GM21576 (cell line): ENCODE results near the gene RIMBP2.

Source experiments
- ATAC-seq: cut with Tn5 transposase; IDR thresholded peaks from one replicate; pipeline ENCODE4 v1.9.1; 2021; ENCODE audit warnings: mild to moderate bottlenecking, moderate library complexity; ENCODE audit not compliant: unreplicated experiment

Gene RIMBP2

DNA sequence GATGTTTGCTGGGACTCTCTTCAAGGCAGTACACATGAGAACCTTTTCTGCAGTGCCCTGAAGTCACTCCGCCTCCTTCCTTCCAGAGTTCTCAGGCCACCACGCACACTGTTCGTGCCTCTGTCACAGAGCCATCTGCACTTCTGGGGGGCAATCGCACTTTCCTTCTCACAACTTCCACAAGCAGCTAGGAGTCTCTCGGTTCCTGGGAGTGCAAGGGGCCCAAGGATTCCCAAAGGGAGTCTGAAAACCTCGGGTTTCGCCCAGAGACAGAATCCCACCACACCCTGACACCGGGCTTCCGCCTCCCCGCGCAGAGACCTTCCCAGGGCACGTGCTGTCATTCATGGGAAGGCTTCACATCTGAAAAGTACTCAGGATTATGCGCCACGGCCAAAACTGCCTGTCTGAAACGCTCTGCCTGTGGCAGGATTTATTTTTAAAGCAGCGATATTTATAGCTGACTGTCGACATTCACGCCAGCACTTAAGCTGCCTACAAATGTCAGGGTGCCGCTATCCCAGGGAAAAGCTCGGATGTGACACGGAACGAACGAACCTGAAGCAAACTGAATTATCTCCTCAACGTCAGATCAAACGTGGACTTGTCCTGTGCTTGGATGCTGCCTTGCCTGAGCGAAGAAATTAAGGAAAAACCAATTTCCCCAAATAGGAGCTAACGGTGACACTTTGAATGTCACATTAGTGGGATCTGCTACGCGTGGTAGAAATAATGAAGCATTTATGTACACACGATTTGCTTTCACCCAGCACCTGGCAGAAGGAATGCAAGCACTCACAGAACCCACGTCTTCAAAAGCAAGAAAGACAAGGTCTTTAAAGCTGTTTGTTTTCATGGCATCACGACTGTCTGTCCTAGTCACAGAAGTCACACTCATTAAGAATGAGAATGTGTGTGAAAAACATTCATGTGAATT lies 224.4 kb downstream of the RIMBP2 start:
- ATAC-seq = no peak

DNA sequence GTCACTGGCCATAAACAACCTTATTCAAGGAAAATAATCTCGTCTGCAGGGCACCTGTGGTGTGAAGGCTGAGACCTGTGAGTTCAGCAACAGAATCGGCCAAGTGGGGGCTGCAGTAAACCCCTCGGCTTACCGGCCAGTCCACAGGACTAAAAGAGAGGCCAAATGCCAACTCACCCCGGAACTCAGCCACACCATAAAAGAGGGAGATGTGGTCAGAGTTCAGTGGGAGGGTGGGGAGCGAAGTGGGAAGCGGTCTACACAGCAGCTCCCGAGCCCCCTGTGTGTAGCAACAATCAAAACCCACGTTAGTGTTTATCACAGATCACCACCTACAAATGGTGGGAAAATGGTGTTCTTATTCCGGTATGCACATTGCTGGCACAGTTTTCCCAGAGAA lies 225.4 kb downstream of the RIMBP2 start:
- ATAC-seq = no peak

DNA sequence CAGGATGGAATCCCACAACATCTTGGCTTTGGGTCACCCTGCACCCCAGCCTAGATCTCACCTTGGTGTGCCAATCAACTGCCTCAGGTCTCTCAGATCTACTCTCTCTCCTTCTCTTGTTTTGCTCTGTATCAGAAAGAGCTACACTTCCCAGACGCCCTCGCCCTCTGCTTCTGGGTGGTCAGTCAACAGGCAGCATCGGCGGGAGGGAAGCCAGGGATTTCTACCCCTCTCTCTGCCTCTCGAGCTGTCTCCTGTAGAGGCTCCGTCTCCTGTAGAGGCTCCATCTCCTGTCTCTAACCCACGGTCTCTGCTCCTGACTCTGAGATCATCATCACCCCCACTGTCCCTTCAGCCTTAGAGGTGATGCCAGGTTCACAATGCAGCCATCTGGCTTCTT lies 226.8 kb downstream of the RIMBP2 start:
- no peak for ATAC-seq

DNA sequence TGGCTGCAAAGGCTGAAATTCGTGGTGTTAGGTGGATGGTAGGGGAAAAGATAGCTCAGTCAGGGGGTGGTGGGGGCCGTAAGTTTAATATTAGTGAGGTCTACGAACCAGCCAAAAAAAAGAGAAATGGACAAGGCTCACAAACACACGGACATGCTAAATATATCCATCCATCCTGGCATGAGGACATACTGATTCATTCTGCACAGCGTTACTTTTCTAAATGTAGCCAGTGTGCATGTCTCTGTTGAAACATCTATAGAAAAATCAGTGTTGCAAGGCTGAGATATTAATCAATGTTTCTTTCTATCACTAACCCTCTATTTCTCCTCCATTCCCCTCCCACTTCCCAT lies 227.8 kb downstream of the RIMBP2 start:
- no peak for ATAC-seq

DNA sequence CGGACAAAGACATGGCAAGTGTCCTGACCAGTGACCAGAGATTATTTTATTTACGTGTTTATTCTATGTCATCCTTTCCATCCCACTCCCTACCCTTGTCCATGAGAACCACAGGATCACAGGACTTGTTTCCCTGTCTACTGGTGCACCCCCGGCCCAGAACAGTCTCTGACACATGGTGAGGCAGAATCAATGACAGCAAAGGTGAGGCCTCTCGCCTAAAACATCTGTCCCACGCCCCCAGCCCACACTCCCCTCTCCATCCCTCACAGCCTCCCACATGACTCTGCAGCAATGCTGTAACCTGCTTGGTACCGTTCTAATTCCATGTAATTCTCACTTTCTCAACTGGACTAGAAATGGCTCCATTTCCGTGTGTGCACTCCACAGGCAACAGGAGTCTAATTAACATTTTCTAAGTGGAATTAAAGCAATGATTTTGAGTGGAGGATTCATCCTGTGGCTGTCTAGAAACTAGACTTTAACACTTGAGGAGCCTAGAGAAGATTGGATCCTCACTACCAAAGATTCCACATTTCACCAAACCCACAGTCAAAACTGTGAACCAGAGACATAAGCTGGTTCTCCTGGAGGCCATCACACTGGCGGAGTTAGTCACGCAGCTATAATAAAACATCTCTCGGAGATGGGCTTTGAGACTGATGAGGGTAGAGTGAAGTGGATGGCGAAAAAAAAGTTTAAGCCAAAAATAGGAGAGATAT lies 228.3 kb downstream of the RIMBP2 start:
- ATAC-seq = no peak

DNA sequence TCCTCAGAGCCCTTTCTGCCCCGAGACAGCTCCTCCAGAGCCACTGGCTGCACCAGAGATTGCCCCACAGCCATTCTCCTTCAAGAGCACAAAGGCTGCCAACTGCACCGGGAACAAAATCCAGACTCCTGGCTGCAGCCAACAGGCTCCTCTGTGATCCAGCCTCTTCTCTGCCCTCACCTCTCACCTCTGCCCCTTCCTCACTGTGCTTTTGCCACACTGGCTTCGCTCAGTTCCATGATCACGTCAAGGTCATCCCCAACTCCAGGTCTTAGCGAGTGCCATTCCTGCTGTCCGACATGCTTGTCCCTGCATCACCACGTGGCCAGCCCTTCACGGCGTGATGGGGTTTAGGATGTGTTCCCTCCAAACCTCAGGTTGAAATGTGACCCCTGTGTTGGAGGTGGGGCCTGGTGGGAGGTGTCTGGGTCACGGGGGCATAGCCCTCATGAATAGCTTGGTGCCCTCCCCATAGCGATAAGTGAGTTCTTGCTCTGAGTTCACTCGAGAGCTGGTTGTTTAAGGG lies 229.1 kb downstream of the RIMBP2 start:
- no peak for ATAC-seq

DNA sequence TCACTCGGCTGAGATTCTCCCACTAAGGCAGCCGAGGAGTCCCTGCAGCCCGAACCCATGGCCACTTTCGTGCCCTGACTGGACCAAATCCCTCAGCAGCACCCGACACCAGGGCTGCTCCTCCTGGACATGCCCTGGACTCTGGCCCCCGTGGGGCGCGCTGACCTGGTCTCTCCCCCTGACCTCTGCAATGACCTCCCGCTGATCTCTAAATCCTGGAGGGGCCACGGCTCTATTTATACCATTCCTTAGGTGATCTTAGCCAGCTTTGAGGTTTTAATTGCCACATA lies 230.0 kb downstream of the RIMBP2 start:
- ATAC-seq = no peak

DNA sequence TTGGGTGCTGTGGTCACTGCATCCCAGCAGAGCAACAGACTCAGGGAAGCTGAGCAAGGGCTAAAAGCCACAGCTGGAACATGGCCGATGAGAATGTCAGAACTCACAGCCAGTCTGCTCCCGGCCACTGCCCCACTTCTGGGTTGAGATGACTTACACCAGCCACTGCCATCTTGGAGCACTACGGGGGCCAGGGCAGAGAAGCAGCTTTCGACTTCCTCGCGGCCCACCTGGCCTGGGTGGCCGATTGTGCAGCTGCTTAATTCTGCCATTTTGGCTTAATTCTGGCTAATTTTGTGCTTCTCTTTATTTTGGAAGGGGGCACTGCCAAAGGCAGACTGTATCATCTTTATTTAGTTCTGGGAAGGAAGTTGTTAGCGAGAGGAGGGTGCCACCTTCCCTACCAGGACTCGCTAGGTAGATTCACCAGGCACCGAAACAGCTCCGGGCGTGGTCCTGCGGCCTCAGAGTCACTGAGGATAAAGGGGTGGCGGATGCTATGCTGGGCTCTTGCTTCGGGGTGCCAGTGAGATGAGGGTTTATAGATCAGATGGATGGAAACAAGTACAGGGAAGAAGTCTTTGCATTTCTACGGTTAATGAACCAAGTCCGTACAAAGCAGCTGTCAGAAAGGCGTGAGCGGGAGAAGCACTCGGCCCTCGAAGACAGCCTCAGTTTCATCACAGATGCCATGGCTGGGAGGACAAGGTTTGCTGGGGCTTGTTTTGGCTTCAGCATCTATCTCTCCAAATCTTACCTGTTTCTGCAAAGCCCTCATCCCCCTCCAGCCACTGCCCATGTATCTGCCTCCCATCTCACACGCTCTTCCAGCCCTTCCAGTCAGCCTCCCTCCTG lies 230.6 kb downstream of the RIMBP2 start:
- ATAC-seq = no peak

DNA sequence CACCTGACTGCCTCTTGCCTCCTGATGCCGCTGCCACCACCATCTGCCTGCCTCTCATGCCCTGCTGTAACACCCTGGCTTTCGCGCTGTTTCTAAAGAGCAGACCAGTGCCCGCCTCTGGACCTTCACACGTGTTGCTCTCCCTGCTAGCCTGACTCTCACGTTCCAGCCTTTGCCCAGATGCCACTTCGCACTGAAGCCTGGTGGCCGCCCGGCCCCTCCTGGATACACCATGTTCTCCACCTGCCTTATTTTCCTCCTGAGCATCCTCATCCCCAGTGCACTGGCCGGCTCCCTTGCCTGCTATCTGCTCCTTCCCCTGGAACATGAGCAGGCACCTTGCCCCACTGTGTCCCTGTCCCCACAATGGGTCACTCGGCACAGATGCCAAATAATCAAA lies 231.9 kb downstream of the RIMBP2 start:
- no peak for ATAC-seq

DNA sequence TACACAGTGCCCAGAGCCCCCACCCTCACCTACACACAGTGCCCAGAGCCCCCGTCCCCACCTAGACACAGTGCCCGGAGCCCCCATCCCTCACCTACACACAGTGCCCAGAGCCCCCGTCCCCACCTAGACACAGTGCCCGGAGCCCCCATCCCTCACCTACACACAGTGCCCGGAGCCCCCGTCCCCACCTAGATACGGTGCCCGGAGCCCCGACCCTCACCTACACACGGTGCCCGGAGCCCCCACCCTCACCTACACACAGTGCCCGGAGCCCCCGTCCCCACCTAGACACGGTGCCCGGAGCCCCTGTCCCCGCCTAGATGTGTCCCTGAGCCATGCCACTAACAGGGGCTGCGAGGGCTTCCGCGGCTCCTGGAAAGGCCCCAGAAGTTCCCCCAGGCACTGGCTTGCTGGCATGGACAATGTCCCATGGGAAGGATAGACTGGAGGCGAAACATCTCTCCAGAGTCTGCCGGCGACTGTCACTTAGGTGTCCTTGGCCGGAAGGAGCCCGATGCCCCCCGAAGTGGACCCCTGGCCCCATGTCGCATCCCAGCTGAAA lies 232.4 kb downstream of the RIMBP2 start:
- no peak for ATAC-seq

DNA sequence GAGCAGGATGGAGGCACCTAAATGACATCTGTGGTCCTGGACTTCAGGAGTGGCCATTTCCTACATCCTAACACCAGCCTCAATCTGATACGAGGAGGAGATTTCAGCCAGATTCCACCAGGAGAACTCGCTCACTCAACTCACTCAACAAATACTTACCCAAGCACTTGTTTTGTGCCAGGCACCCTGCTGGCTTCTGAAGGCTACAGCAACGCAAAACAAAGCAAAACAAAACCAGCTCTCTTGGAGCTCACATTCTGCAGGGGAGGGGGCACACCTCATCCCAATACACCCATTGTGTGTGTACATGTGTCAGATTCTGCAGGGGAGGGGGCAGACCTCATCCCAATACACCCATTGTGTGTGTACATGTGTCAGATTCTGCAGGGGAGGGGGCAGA lies 233.7 kb downstream of the RIMBP2 start:
- no peak for ATAC-seq

DNA sequence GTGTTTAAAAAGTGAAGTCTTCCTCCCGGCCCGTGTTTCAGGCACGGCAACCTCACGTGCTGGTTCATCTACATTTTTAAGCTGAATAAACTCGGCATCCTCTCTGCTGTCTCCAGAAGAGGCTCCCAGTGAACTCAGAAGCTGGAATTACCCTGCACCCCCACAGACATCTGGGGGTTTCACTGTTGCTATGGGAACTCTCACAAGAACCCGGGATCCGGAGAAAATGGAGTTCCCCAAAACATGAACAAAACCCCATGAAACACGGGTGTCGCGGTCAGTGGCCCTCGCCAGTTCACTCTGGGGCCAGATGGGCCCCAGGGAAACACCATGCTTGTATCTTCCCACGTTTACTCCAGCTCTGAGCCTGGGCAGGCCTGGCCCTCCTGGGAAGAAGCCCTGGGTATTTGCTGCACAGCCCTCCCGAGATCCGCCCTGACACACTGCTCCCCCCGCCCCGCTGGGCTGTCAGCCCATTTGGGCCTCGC lies 234.7 kb downstream of the RIMBP2 start:
- ATAC-seq = no peak

DNA sequence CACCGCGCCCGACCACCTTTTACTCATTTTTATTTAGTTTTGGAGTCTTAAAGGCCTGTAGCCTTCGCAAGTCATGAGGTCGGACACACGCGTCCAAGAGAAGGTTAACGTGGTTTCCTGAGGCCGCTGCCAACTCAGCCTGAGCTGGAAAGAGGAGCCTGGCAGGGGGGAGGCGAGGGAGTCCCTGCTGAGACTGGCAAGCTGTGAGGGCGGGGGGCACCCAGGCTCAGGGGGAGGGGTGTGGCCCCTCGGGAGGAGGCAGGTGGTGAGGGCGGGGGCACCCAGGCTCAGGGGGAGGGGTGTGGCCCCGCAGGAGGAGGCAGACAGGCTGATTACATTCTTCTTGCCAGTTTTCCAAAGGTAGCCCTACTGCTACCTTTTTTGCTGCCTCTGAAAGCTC lies 235.2 kb downstream of the RIMBP2 start:
- no peak for ATAC-seq

DNA sequence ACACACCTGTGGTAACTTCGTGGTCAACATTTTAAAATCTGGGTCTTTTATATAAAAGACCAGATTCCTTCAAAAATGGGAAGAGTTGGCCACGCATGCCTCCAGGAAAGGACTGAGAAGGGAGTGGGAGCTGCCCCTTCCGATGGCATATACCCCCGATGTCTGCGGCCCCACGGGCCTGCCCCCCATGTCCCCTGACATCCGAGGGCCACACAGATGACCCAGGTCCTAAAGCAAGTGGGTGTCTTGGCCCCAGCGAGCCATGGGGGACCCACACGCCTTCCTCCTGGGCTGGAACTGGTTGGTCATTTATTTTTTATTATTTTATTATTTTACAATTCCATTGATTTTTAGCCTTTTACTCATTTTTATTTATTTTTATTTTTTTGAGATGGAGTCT lies 235.9 kb downstream of the RIMBP2 start:
- no peak for ATAC-seq

DNA sequence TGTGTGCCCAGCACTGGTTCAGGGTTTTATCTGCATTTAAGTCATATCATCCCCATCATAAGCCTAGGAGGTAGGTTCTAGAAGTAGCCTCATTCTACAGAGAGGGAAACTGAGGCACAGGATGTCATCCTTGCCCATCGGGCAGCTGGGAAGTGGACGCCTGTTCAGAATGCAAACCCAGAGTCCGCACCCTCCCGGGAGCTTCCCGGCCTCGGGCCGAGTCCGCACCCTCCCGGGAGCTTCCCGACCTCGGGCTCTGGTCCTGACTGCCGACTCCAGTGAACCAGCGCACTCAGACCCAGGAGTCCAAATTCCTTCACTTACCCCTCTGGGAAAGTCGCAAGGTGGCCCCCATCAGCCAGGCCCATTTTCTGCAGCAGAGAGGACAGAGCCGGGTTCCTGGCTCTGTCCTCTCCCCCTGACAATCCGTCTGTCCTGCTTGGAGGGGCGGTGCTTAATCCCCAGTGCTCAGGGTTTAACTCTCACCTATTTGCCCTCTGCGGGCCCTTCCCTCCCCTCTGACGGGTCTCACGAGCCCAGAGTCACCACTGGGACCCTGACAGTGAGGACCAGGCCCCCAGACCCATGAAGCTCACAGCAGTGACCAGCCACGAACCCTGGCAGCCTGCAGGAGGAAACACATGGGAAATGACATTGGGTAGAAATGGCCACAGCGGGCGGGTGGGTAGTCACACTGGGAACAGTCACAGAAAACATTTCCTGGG lies 236.5 kb downstream of the RIMBP2 start:
- no peak for ATAC-seq

DNA sequence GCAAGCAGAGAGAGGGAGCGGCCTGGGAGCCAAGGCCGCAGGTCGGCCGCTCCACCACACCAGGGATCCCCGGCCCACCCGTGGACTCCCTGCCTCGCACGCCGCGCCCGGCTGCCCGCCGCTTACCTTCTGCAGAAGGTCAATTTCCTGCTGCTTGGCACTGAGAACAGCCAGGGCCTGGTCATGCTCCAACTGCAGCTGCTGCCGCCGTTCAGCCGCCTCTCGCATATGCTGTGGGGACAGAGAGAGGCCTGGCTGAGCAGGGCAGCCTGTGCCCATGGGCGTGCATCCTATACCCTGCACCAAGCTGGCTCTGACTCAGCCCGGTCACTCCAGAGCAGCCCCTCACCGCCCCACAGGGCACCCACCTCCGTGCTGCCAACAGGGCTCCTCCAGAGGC lies 237.3 kb downstream of the RIMBP2 start:
- ATAC-seq = no peak

DNA sequence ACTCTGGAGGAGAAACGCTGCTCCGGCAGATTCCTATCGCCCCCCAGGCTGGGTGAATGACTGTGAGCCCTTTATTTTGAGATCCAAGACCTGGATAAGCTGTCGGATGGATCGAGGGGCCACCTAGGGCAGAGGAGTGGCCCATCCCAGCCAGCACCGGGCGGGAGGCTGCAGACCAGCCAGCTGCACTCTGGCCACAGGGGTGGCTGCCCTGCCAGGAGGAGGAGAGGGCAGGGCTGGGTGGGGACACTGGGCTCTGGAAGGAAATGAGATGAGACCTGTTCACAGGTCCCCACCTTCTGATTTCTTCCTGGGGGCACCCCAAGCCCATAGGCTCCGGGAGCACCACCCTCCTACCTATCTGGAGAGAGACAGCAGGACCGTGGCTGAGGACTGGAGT lies 238.4 kb downstream of the RIMBP2 start:
- no peak for ATAC-seq

DNA sequence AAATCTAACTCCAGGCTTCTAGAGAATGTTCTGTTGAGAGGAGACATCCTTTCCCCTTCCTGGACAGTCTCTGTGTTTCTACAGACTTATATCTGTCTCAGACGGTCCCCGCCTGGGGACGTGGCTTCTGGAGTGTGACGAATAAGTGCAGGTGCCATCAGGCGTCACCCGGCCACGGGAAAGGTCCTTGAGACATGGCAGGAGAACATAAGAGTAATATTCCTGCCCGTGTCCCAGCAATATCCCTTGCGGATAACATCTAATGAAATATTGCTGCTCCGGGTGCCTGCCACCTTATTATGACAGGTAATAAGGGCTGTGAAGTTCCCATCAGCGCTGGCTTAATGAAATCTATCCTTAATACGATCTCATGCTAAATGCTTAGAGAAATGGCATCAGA lies 238.8 kb downstream of the RIMBP2 start:
- ATAC-seq = no peak

DNA sequence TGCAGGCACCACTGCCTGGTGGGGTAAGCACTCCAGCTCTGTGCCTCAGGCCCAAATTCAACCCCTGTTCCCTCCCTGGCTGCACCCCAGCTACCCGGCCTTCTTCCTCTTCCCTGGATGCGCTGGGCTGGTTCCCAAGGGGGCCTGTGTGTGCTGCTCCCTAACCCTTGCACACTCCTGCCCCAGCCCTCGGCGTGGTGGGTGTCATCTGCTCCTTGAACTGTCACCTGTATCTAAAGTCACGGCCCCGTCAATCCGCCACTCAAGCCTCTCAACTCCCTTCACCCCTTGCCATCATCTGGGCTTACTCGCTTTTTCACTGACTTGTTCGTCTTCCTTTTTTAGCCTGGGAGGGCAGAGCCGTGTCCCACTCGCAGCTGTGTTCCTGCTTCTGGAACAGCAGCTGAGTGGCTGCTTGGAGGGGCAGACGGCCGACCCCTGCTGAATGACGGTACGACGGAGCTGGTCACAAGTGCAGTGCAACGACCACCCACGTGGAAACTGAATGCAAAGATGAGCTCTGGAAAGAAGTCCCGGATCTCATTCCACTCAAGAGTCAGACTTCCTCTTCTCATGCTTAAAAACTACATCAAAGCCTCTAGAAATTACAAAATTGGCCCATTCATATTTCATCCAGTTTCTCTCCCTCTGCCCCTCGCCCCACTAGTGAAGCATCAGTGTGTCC lies 239.5 kb downstream of the RIMBP2 start:
- ATAC-seq = no peak
